DMS 273 treated with DMSO at 0.1 percent for 48 hours (cell line): ENCODE data around the gene PAX5.
"Not testable (repeated sequence)": the region's sequence is repeated elsewhere in the genome, so short reads cannot be mapped to it uniquely, and the experiment has no call there.

Source experiments
- DNase-seq: peaks from one replicate; lab custom pipeline; 2025; lab: John Stamatoyannopoulos, UW

Gene PAX5

GRCh38 chr9:36878986-36879982, 154.8 kb downstream of the PAX5 start:
- DNase-seq, result no peak

GRCh38 chr9:36877239-36877638, 156.8 kb downstream of the PAX5 start:
- DNase-seq, result no peak

GRCh38 chr9:36876056-36876455, 158.0 kb downstream of the PAX5 start:
- DNase-seq, result no peak

- no peak for DNase-seq
Measured at GRCh38 chr9:36874921-36875320, 159.1 kb downstream of the PAX5 start.

- no peak for DNase-seq
Measured at GRCh38 chr9:36874261-36874660, 159.8 kb downstream of the PAX5 start.

GRCh38 chr9:36873247-36873875, 160.7 kb downstream of the PAX5 start:
- no peak for DNase-seq

GRCh38 chr9:36872641-36873040, 161.4 kb downstream of the PAX5 start:
- no peak for DNase-seq

GRCh38 chr9:36871606-36872005, 162.5 kb downstream of the PAX5 start:
- no peak for DNase-seq

- no peak for DNase-seq
Measured at GRCh38 chr9:36870960-36871359, 163.1 kb downstream of the PAX5 start.

- not testable (repeated sequence) for DNase-seq
Measured at GRCh38 chr9:36869605-36870004, 164.5 kb downstream of the PAX5 start.

GRCh38 chr9:36868586-36869282, 165.3 kb downstream of the PAX5 start:
- DNase-seq, result no peak

- no peak for DNase-seq
Measured at GRCh38 chr9:36867672-36868471, 166.2 kb downstream of the PAX5 start.

- no peak for DNase-seq
Measured at GRCh38 chr9:36867241-36867640, 166.8 kb downstream of the PAX5 start.

GRCh38 chr9:36866840-36867239, 167.2 kb downstream of the PAX5 start:
- DNase-seq, result no peak

- no peak for DNase-seq
Measured at GRCh38 chr9:36865731-36866635, 168.1 kb downstream of the PAX5 start.

GRCh38 chr9:36864491-36865410, 169.3 kb downstream of the PAX5 start:
- no peak for DNase-seq

GRCh38 chr9:36862206-36863145, 171.6 kb downstream of the PAX5 start:
- DNase-seq, result no peak

- no peak for DNase-seq
Measured at GRCh38 chr9:36861528-36862205, 172.4 kb downstream of the PAX5 start.
